Measurements from ENCODE around the gene LITAFD.

- TF ChIP-seq POLR2A (IDR thresholded peaks at IDR 0.05): no peak
- TF ChIP-seq, protein P1, sequence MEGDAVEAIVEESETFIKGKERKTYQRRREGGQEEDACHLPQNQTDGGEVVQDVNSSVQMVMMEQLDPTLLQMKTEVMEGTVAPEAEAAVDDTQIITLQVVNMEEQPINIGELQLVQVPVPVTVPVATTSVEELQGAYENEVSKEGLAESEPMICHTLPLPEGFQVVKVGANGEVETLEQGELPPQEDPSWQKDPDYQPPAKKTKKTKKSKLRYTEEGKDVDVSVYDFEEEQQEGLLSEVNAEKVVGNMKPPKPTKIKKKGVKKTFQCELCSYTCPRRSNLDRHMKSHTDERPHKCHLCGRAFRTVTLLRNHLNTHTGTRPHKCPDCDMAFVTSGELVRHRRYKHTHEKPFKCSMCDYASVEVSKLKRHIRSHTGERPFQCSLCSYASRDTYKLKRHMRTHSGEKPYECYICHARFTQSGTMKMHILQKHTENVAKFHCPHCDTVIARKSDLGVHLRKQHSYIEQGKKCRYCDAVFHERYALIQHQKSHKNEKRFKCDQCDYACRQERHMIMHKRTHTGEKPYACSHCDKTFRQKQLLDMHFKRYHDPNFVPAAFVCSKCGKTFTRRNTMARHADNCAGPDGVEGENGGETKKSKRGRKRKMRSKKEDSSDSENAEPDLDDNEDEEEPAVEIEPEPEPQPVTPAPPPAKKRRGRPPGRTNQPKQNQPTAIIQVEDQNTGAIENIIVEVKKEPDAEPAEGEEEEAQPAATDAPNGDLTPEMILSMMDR (IDR thresholded peaks at IDR 0.05): no peak
Measured at GRCh38 chr16:8847145-8847544, 35.0 kb upstream of the LITAFD start.
